K562 (cell line): ENCODE results near the gene DCLK1. TPM values are rescaled to one million over a fixed set of nuclear protein-coding genes. Genes with fewer than 3 reads are reported as not detected.

ENCODE experiments used
- ATAC-seq: fragments of 200-7000 bp; cut with Tn5 transposase; 3 replicates; pipeline ENCODE4 v1.9.1; 2020; ENCODE audit warnings: moderate library complexity
- BruUV-seq: library from RNA; stranded (reverse); fragments of 400-500 nt; replicated peaks from 2 replicates; lab custom pipeline; 2021; lab: Mats Ljungman, UMichigan
- CTCF ChIA-PET: fragments of 300-600 bp; formaldehyde crosslinking; extraction: SDS; loops from one replicate; lab custom pipeline; 2021; ENCODE audit warnings: low intra/inter-chr PET ratio; lab: Yijun Ruan, JAX
- POLR2A ChIA-PET: fragments of 300-600, 350-650 bp; sonication (Branson Sonifier 250); formaldehyde crosslinking; extraction: SDS; loops from one replicate; lab custom pipeline; 2021; ENCODE audit warnings: antibody characterized with exemption, inconsistent platforms; lab: Yijun Ruan, JAX
- DNase-seq, 4 experiments: peaks; one replicate each; pipeline versions ENCODE4 v3.0.0 to v3.0.0-alpha.2; 2011 to 2018; ENCODE audit warnings: low spot score in 3 of 4, mixed read lengths in 3 of 4; ENCODE audit errors: extremely low read depth in 1 of 4
- FAIRE-seq: peaks from 2 replicates; lab custom pipeline; 2011; peaks lifted over from hg19 to GRCh38; lab: Jason Lieb, UNC
- H2AFZ ChIP-seq: 2 replicates; pipeline ENCODE4 v1.6.0; 2011; ENCODE audit warnings: low read depth, low read length, control low read depth, inconsistent platforms
- H3K27ac ChIP-seq: fragments of 200-600 bp; 3 replicates; pipeline ENCODE4 v1.8.0; 2011; ENCODE audit warnings: low read depth, mild to moderate bottlenecking, control low read depth, inconsistent platforms, low read length, moderate library complexity, mixed read lengths; ENCODE audit errors: extremely low read depth
- H3K27me3 ChIP-seq, 2 experiments: fragments of 300-600 bp in 1 of 2; 2 replicates in 1 of 2; 3 replicates in 1 of 2; pipeline versions ENCODE4 v1.6.0 to v1.8.0; 2011; ENCODE audit warnings: inconsistent platforms in 2 of 2, low read length in 2 of 2, mild to moderate bottlenecking in 1 of 2, mixed read lengths in 1 of 2, moderate library complexity in 1 of 2; ENCODE audit not compliant: control insufficient read depth in 2 of 2, insufficient read depth in 2 of 2
- H3K36me3 ChIP-seq: fragments of 300-600 bp; 3 replicates; pipeline ENCODE4 v1.8.0; 2011; ENCODE audit warnings: mild to moderate bottlenecking, low read length, inconsistent platforms; ENCODE audit not compliant: control insufficient read depth, insufficient read depth
- H3K4me1 ChIP-seq, 2 experiments: fragments of 200-600 bp in 1 of 2; replicated peaks in 1 of 2; 2 replicates in 1 of 2; 3 replicates in 1 of 2; pipeline versions ENCODE4 v1.5.1 to v1.8.0; 2011; ENCODE audit warnings: inconsistent platforms in 2 of 2, low read length in 2 of 2, mild to moderate bottlenecking in 1 of 2, mixed read lengths in 1 of 2, moderate library complexity in 1 of 2; ENCODE audit not compliant: control insufficient read depth in 2 of 2, insufficient read depth in 2 of 2
- H3K4me2 ChIP-seq: 2 replicates; pipeline ENCODE4 v1.6.1; 2011; ENCODE audit warnings: low read length, control low read depth, inconsistent platforms, mixed read lengths; ENCODE audit not compliant: insufficient read depth
- H3K4me3 ChIP-seq: fragments of 200-600 bp; sonication (generic), shearing (Covaris generic); 2 replicates; pipeline ENCODE4 v1.5.1; 2016; ENCODE audit warnings: control low read depth, inconsistent platforms
- H3K79me2 ChIP-seq: fragments of 200-600 bp; 3 replicates; pipeline ENCODE4 v1.8.0; 2011; ENCODE audit warnings: low read length, inconsistent platforms; ENCODE audit not compliant: control insufficient read depth, insufficient read depth
- H3K9ac ChIP-seq, 2 experiments: 2 replicates each; pipeline versions ENCODE4 v1.6.0 to v1.6.1; 2011; ENCODE audit warnings: low read depth in 2 of 2, low read length in 2 of 2, control low read depth in 1 of 2, inconsistent platforms in 1 of 2, mild to moderate bottlenecking in 1 of 2, mixed read lengths in 1 of 2; ENCODE audit not compliant: insufficient read depth in 1 of 2
- H3K9me1 ChIP-seq: one replicate; pipeline ENCODE4 v1.6.0; 2011; ENCODE audit warnings: inconsistent platforms, mild to moderate bottlenecking, low read length, moderate library complexity; ENCODE audit not compliant: control insufficient read depth, insufficient read depth
- H3K9me3 ChIP-seq: replicated peaks from 2 replicates; pipeline ENCODE4 v1.5.1; 2011; ENCODE audit warnings: low read depth, low read length, inconsistent platforms; ENCODE audit not compliant: control insufficient read depth, insufficient read depth
- H4K20me1 ChIP-seq: replicated peaks from 2 replicates; pipeline ENCODE4 v1.6.1; 2011; ENCODE audit warnings: low read length, inconsistent platforms, mixed read lengths; ENCODE audit not compliant: control insufficient read depth, insufficient read depth
- HES1 ChIP-seq: fragments of 450-650 bp; IDR thresholded peaks from 2 replicates; pipeline ENCODE4 v1.6.1; 2016; ENCODE audit warnings: low read depth, mild to moderate bottlenecking, moderate library complexity
- SPI1 ChIP-seq: IDR thresholded peaks from 2 replicates; pipeline ENCODE4 v1.6.1; 2011; ENCODE audit warnings: low read depth, low read length, control low read depth, borderline replicate concordance
- ZNF408 ChIP-seq: fragments of 250-450 bp; sonication (Bioruptor Pico); IDR thresholded peaks from 2 replicates; pipeline ENCODE4 v1.4.0; 2020; ENCODE audit warnings: low read depth, mild to moderate bottlenecking, moderate library complexity
- WGBS: fragments of 100-300 bp; shearing (Covaris generic); methylation state at CpG from one replicate; pipeline ENCODE4 v1.1.6; 2016; ENCODE audit warnings: low coverage, mixed read lengths; ENCODE audit not compliant: insufficient coverage; ENCODE audit errors: missing lambda C conversion rate; 5-methylcytosine and 5-hydroxymethylcytosine counted together
- in situ Hi-C: fragments of 300-500 bp; cut with MboI; formaldehyde crosslinking; loops from 4 replicates; pipeline ENCODE4 v1.15.0; 2018; ENCODE audit warnings: inconsistent platforms, mixed read lengths
- intact Hi-C: fragments of 100-400 bp; cut with micrococcal nuclease; formaldehyde crosslinking; loops from 2 replicates; pipeline ENCODE4 v1.14.2; 2022
- polyA plus RNA-seq, 8 experiments: library from polyadenylated mRNA; depleted of rRNA in 4 of 8; stranded (reverse) in 5 of 8; unstranded in 3 of 8; fragments of >200 nt; fragmentation: Nextera tagmentation in 2 of 8; fragmentation: Illumina TruSeq in 1 of 8; extraction: Ambion mirVana in 2 of 8; extraction: Trizol in 1 of 8; gene quantifications; 2 replicates each; pipeline versions ENCODE4 v1.2.1 to v1.2.3, GENCODE V29; 2011 to 2014; ENCODE audit warnings: inconsistent platforms in 1 of 8, missing spikeins in 1 of 8
- total RNA-seq, 7 experiments: library from RNA; depleted of rRNA in 6 of 7; stranded (reverse); fragments of >200 nt in 6 of 7; fragmentation: Illumina TruSeq in 2 of 7; extraction: Trizol in 2 of 7; gene quantifications; 2 replicates each; pipeline versions ENCODE4 v1.2.1 to v1.2.3, GENCODE V29; 2011 to 2021; ENCODE audit warnings: low replicate concordance in 1 of 7

Gene DCLK1
- total and polyA plus RNA-seq, 9 of the 15 experiments (the other 6 are each of a cell fraction or from before 2014, with no cell fraction given): 0.07 TPM; not detected in 8

- Histone ChIP-seq H2AFZ (no peak overlapping the region), H3K9ac (no peak overlapping the region), H3K4me3 (no peak overlapping the region), H3K79me2 (no peaks in the 10 kb centered on the region), H3K9me1 (no peaks in the 10 kb centered on the region), H3K9me3 (no peaks in the 10 kb centered on the region), H3K36me3 (no peaks in the 10 kb centered on the region), H3K4me2 (no peak overlapping the region), H4K20me1 (no peaks in the 10 kb centered on the region; the same call in 1 of the 2 replicates), H3K27me3 (peaks cover 2 to 21% of the 10 kb centered on the region in 2 experiments; a peak in 3 of 5 replicates), H3K4me1 (no peaks in the 10 kb centered on the region), H3K27ac (no peak overlapping the region)
- TF ChIP-seq HES1: no peak
- TF ChIP-seq SPI1: peak; percentile 54; the same call in 1 of the 2 replicates
- no peak for FAIRE-seq
- CTCF ChIA-PET: no interaction called here
- DNase-seq: no peak
- BruUV-seq: no TSS peak
- in situ Hi-C loops (no loop called here), intact Hi-C loops (no loop called here)
- POLR2A ChIA-PET: no interaction called here
- WGBS: 2% methylated on average over 5 of the region's 5 CpGs
- ATAC-seq: no peak
These were observed 2.9 kb upstream of the DCLK1 start for GRCh38 chr13:36133950-36134626.

GRCh38 chr13:36132376-36132775 is 1.2 kb upstream of the DCLK1 start:
- H4K20me1 ChIP-seq: no peaks in the 10 kb centered on the region; the same call in 1 of the 2 replicates
- FAIRE-seq (no peak), ATAC-seq (no peak), DNase-seq (no peak)
- no peak overlapping the region for H3K9ac ChIP-seq
- no peak overlapping the region for H2AFZ ChIP-seq
- in situ Hi-C loops (no loop called here), intact Hi-C loops (no loop called here)
- no peaks in the 10 kb centered on the region for H3K9me1 ChIP-seq
- H3K27me3 ChIP-seq: peaks cover 2 to 21% of the 10 kb centered on the region in 2 experiments; a peak in 3 of 5 replicates
- H3K36me3 ChIP-seq: no peaks in the 10 kb centered on the region
- H3K27ac ChIP-seq: no peak overlapping the region
- H3K4me2 ChIP-seq: no peak overlapping the region
- H3K9me3 ChIP-seq: no peaks in the 10 kb centered on the region
- no peaks in the 10 kb centered on the region for H3K79me2 ChIP-seq
- TF ChIP-seq ZNF408 (CRISPR knock-in tag): no peak
- BruUV-seq: no TSS peak
- no peaks in the 10 kb centered on the region for H3K4me1 ChIP-seq
- CTCF ChIA-PET: no interaction called here
- POLR2A ChIA-PET: no interaction called here
- no peak overlapping the region for H3K4me3 ChIP-seq
- WGBS: 0% methylated on average over 1 of the region's 1 CpG
